Measurements from ENCODE around the gene TM4SF20. TPM values are rescaled to one million over a fixed set of nuclear protein-coding genes. Genes with fewer than 3 reads are reported as not detected.

TM4SF20 gene
- total RNA-seq, 3 donors from 2014 or later (not counting 1 experiment from before 2014, with no cell fraction given): not detected

DNA sequence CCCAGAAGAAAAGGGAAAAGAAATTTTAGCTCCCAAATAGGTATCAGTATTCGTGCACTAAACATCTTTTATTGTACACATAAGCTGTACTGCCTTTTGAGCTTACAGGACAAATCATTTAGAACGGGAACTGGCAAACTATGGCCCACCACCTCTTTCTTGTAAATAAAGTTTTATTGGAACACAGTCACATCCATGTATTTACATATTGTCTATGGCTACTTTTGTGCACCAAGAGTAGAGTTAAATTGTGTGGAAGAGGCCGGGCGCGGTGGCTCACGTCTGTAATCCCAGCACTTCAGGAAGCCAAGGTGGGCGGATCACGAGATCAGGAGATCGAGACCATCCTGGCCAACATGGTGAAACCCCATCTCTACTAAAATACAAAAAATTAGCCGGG lies 5.7 kb downstream of the TM4SF20 start:
- intact Hi-C loops (cut with micrococcal nuclease): no loop called here
- H3K4me3 ChIP-seq (ENCODE audit: low read length): no peak overlapping the region
- H3K9me3 ChIP-seq (ENCODE audit: control insufficient read depth, insufficient read depth, low read length): no peaks in the 10 kb centered on the region
- no peaks in the 10 kb centered on the region for H3K36me3 ChIP-seq (ENCODE audit: control insufficient read depth, insufficient read depth, low read length)
- TF ChIP-seq, protein P1, sequence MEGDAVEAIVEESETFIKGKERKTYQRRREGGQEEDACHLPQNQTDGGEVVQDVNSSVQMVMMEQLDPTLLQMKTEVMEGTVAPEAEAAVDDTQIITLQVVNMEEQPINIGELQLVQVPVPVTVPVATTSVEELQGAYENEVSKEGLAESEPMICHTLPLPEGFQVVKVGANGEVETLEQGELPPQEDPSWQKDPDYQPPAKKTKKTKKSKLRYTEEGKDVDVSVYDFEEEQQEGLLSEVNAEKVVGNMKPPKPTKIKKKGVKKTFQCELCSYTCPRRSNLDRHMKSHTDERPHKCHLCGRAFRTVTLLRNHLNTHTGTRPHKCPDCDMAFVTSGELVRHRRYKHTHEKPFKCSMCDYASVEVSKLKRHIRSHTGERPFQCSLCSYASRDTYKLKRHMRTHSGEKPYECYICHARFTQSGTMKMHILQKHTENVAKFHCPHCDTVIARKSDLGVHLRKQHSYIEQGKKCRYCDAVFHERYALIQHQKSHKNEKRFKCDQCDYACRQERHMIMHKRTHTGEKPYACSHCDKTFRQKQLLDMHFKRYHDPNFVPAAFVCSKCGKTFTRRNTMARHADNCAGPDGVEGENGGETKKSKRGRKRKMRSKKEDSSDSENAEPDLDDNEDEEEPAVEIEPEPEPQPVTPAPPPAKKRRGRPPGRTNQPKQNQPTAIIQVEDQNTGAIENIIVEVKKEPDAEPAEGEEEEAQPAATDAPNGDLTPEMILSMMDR (IDR thresholded peaks at IDR 0.05): no peak
- peaks cover 0 to 7% of the 10 kb centered on the region in 2 donors for H3K4me1 Mint-ChIP-seq
- no peak for DNase-seq
- no peak overlapping the region for H3K27ac ChIP-seq (ENCODE audit: low read length)
- H3K4me1 ChIP-seq (ENCODE audit: control insufficient read depth, insufficient read depth, low read length): no peaks in the 10 kb centered on the region
- peaks cover 13% of the 10 kb centered on the region in 2 donors for H3K27me3 Mint-ChIP-seq (ENCODE audit: low read depth in 2 of 2)
- no peak for ATAC-seq
- H3K36me3 Mint-ChIP-seq: no peaks in the 10 kb centered on the region
- H3K4me3 Mint-ChIP-seq: no peak overlapping the region
- WGBS (ENCODE audit: insufficient coverage): 94% methylated on average over 9 of the region's 10 CpGs
- no peaks in the 10 kb centered on the region for H3K27me3 ChIP-seq (ENCODE audit: control insufficient read depth, insufficient read depth, low read length)
- peak overlapping the region in 1 of 2 donors; percentile 30 for H3K27ac Mint-ChIP-seq
- H3K9me3 Mint-ChIP-seq: no peaks in the 10 kb centered on the region

DNA sequence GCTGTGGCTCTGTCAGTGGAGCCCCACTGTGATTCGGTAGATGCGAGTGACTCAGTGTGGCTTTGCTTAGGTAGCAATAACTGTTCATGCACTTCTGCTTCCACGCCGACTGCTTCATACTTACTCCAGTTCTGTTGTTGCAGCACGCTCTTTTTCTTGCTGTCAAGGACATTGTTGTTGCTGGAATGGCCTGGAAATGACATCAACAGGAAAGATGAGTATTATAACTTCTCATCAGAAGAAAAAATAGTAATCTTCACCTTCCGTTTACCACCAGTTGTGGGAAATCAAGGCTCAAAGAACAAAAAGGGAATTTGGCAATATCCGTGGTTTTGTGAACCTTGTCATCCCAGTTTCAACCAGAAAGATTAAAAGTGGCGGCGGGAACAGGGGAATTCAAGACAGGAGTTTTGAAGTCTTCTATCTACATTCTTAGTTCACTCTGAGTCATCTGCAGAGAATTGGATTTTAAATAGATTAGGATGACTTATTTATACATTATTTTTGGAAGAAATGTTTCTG lies 8.3 kb downstream of the TM4SF20 start:
- WGBS (ENCODE audit: insufficient coverage): 70% methylated on average over 9 of the region's 9 CpGs
- H3K4me1 ChIP-seq (ENCODE audit: control insufficient read depth, insufficient read depth, low read length): no peaks in the 10 kb centered on the region
- intact Hi-C loops (cut with micrococcal nuclease): no loop called here

DNA sequence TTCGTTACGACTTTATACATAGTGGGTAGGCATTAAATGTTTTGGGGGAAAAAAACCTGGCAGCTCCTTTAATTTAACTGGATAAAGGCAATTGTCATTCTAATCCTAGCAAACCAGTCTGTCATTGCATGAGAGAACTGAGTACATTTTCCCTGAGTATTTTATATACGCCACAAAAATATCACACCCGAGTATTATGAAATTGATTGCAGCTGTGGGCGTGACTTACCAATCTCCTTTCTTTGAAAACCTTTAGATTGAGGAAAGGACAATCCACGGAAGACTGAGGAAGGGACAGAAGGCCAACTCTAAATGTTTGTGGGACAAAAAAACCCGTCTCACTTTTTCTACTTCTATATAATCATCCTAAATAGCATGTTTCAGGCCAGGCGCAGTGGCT lies 9.0 kb downstream of the TM4SF20 start:
- no peak for ATAC-seq

More for the DNA sequence above, 8.3 kb downstream of the TM4SF20 start:
- Mint-ChIP-seq H3K36me3 (no peaks in the 10 kb centered on the region), H3K4me1 (peaks cover 0 to 7% of the 10 kb centered on the region in 2 donors), H3K27ac (no peak overlapping the region), H3K9me3 (no peaks in the 10 kb centered on the region), H3K27me3 (ENCODE audit: low read depth in 2 of 2) (peaks cover 7% of the 10 kb centered on the region in 2 donors), H3K4me3 (no peak overlapping the region)
- no peaks in the 10 kb centered on the region for H3K27me3 ChIP-seq (ENCODE audit: control insufficient read depth, insufficient read depth, low read length)
- DNase-seq (peak in 1 of 2 donors; percentile 7), ATAC-seq (peak in 2 of 3 donors; percentile 39 to 66)
- TF ChIP-seq, protein P1 (IDR thresholded peaks at IDR 0.05): no peak
- no peak overlapping the region for H3K4me3 ChIP-seq (ENCODE audit: low read length)
- H3K36me3 ChIP-seq (ENCODE audit: control insufficient read depth, insufficient read depth, low read length): no peaks in the 10 kb centered on the region
- no peak overlapping the region for H3K27ac ChIP-seq (ENCODE audit: low read length)
- no peaks in the 10 kb centered on the region for H3K9me3 ChIP-seq (ENCODE audit: control insufficient read depth, insufficient read depth, low read length)

More for the DNA sequence above, 9.0 kb downstream of the TM4SF20 start:
- no peaks in the 10 kb centered on the region for H3K9me3 ChIP-seq (ENCODE audit: control insufficient read depth, insufficient read depth, low read length)
- no peak for DNase-seq
- H3K36me3 Mint-ChIP-seq: no peaks in the 10 kb centered on the region
- peaks cover 0 to 7% of the 10 kb centered on the region in 2 donors for H3K4me1 Mint-ChIP-seq
- no peak overlapping the region for H3K4me3 Mint-ChIP-seq
- no peak overlapping the region for H3K27ac ChIP-seq (ENCODE audit: low read length)
- H3K27me3 Mint-ChIP-seq (ENCODE audit: low read depth in 2 of 2): peaks cover 7% of the 10 kb centered on the region in 2 donors
- no peak overlapping the region for H3K4me3 ChIP-seq (ENCODE audit: low read length)
- no peaks in the 10 kb centered on the region for H3K36me3 ChIP-seq (ENCODE audit: control insufficient read depth, insufficient read depth, low read length)
- TF ChIP-seq, protein P1 (IDR thresholded peaks at IDR 0.05): no peak
- intact Hi-C loops (cut with micrococcal nuclease): no loop called here
- H3K27ac Mint-ChIP-seq: no peak overlapping the region
- WGBS (ENCODE audit: insufficient coverage): 94% methylated on average over 8 of the region's 8 CpGs
- no peaks in the 10 kb centered on the region for H3K9me3 Mint-ChIP-seq
- H3K27me3 ChIP-seq (ENCODE audit: control insufficient read depth, insufficient read depth, low read length): no peaks in the 10 kb centered on the region
- no peaks in the 10 kb centered on the region for H3K4me1 ChIP-seq (ENCODE audit: control insufficient read depth, insufficient read depth, low read length)

Data from natural killer cell (primary cell).